ENCODE measurements around the gene DUOX2. TPM values are rescaled to one million over a fixed set of nuclear protein-coding genes. Genes with fewer than 3 reads are reported as not detected.

The DUOX2 gene
- total and polyA plus RNA-seq, 11 donors, result 0.02 to 1.4 (median 0.11) TPM

DNA sequence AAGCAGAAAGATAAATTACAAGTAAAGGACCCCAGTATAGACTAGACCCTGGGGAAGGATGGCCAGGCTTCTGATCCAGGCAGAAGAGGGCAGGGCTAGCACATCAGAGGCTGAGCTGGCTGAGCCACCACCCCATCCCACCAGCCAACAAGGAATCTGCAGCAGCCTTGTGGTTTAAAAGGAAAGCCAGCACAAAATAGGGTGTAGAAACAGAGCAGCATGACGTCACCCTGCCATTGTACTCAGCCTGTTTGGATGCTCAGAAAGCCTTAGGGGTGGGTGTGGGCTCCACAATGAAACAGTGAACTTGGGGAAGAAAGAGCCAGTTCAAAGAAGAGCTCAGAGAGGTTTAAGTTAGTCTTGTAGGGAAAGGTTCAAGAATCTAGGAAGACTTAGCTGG, 44.0 kb upstream of the DUOX2 start:
- peak in 2 of 4 donors; percentile 10 to 21 for ATAC-seq
- Histone ChIP-seq H3K27me3 (no peaks in the 10 kb centered on the region), H3K27ac (no peak overlapping the region), H3K9me3 (no peaks in the 10 kb centered on the region), H3K4me3 (no peak overlapping the region), H3K4me1 (peaks cover 0 to 6% (median 4%) of the 10 kb centered on the region in 12 donors), H3K36me3 (no peaks in the 10 kb centered on the region)
- TF ChIP-seq, protein P1, sequence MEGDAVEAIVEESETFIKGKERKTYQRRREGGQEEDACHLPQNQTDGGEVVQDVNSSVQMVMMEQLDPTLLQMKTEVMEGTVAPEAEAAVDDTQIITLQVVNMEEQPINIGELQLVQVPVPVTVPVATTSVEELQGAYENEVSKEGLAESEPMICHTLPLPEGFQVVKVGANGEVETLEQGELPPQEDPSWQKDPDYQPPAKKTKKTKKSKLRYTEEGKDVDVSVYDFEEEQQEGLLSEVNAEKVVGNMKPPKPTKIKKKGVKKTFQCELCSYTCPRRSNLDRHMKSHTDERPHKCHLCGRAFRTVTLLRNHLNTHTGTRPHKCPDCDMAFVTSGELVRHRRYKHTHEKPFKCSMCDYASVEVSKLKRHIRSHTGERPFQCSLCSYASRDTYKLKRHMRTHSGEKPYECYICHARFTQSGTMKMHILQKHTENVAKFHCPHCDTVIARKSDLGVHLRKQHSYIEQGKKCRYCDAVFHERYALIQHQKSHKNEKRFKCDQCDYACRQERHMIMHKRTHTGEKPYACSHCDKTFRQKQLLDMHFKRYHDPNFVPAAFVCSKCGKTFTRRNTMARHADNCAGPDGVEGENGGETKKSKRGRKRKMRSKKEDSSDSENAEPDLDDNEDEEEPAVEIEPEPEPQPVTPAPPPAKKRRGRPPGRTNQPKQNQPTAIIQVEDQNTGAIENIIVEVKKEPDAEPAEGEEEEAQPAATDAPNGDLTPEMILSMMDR (IDR thresholded peaks at IDR 0.05), result no peak
- TF ChIP-seq POLR2A (IDR thresholded peaks at IDR 0.05), result no peak
- intact Hi-C loops (cut with DNase I), result loop anchor here in 1 of 10 donors (5.0 kb wide), 1 partner anchor 109 kb away; no protein-coding TSS in a partner anchor
- no peak for DNase-seq
- 67 to 80% (median 76%) methylated on average over 1 of the region's 1 CpG for WGBS, 4 donors

DNA sequence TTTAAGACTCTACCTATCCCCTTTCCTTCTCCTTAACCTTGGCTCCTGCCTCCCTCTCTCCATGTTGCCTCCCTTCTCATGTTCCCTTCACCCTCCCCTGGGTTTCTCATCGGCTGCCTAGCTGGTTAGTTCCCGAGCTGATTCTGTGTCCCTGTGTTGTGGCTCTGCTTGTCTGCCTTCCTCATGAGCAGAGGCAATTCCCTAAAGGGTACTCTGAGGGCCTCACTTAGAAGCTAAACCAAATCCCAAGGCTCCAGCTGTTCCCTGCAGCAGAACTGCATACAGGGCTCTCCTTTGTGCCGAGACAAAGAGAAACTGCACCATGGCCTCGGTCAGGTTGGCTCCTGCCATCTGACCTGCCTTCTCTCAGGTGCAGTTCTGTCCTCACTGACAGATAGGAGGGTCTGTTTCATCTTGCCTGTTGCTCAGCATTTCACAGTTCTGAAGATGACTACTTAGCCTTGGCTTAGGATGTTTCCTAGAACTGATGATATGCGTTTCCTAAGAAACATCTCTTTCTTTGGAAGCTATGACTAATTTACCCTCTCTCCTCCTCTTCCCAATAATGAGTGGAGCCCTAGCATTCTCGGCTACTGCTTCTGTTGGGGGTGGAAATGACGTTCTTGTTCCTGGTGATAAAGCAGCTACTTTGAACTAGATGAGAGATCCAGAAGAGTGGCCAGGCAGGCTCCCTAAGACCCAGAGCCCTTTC, 42.9 kb upstream of the DUOX2 start:
- DNase-seq (no peak), ATAC-seq (no peak)
- Histone ChIP-seq H3K4me1 (no peaks in the 10 kb centered on the region), H3K27me3 (no peaks in the 10 kb centered on the region), H3K27ac (no peak overlapping the region), H3K9me3 (no peaks in the 10 kb centered on the region), H3K36me3 (no peaks in the 10 kb centered on the region), H3K4me3 (no peak overlapping the region)
- 71 to 84% (median 77%) methylated on average over 7 of the region's 7 CpGs for WGBS, 4 donors
- TF ChIP-seq, protein P1 (IDR thresholded peaks at IDR 0.05), result no peak
- no peak for TF ChIP-seq POLR2A (IDR thresholded peaks at IDR 0.05)
- intact Hi-C loops (cut with DNase I), result loop anchor here in 1 of 10 donors (5.0 kb wide), 1 partner anchor 110 kb away; no protein-coding TSS in a partner anchor

DNA sequence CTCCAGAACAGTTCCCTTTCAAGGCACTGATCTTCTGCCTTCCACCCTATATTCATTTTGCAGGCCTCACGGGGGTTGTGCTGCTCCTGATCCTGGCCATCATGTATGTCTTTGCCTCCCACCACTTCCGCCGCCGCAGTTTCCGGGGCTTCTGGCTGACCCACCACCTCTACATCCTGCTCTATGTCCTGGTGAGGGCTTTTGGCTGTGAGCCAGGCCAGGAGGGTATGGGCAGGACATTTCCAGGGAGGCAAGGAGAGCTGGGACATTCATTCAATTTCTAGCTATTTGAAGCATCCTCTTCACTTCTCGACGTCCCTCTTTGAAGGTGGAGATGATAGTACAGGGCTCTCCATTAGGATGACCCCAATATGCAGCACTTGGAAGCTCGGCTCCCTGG, 41.8 kb upstream of the DUOX2 start:
- intact Hi-C loops (cut with DNase I), result loop anchor here in 1 of 10 donors (5.0 kb wide), 1 partner anchor 112 kb away; no protein-coding TSS in a partner anchor
- DNase-seq, result no peak
- WGBS, 4 donors, result 60 to 74% (median 66%) methylated on average over 8 of the region's 8 CpGs

More for the DNA sequence above, 41.8 kb upstream of the DUOX2 start:
- Histone ChIP-seq H3K27me3 (no peaks in the 10 kb centered on the region), H3K4me3 (no peak overlapping the region), H3K9me3 (no peaks in the 10 kb centered on the region), H3K36me3 (peaks cover 0 to 6% (median 0%) of the 10 kb centered on the region in 9 donors), H3K27ac (no peak overlapping the region), H3K4me1 (no peaks in the 10 kb centered on the region)
- ATAC-seq, result no peak
- TF ChIP-seq, protein P1 (IDR thresholded peaks at IDR 0.05), result no peak
- TF ChIP-seq POLR2A (IDR thresholded peaks at IDR 0.05), result no peak

Measured in heart left ventricle (tissue), 16 donors.